Inflammatory macrophage (primary cell): Measurements from ENCODE around the gene CA9.

ENCODE experiments used
- DNase-seq, 2 donors: peaks; one replicate each; pipeline ENCODE4 v3.0.0-alpha.2; 2020 to 2022

Gene CA9

GRCh38 chr9:35717132-35717870 is 43.6 kb downstream of the CA9 start:
- DNase-seq = no peak

DNA sequence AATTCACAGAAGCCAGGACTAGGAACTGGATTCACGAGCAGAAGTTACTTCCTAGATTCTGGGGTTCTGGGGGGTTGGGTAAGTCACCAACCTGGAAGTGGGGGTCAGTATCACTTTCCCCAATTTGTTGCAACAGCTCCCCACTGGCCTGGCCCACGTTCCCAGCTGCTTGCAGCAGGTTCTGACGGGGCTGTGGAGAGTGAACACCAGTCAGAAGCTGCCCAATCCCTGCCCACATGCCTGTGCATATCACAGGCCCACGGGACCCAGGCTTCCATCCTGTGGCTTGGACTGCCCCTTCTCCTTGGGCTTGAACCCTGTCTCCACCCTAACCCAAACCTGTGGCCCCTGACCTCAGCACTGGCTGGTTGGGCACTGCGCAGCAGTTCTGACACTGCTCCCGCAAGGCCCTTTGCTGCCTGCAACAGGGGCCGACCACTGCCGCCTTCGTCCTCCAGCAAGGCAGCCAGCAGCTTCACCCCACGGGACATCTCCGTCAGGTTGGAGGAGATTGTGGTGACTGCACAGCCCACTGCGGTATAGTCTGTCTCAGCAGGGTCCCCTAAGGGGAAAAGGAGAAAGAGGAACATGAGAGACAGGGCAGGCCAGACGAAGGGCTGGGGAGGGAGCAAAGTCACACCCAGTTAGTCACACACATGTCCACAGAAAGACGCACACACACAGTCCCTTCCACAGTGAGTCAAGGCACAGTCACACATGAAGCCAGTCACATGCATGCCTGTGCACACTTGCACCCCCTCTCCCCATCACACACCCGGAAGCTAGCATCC is 45.2 kb downstream of the CA9 start:
- peak; percentile 44 to 82 for DNase-seq

DNA sequence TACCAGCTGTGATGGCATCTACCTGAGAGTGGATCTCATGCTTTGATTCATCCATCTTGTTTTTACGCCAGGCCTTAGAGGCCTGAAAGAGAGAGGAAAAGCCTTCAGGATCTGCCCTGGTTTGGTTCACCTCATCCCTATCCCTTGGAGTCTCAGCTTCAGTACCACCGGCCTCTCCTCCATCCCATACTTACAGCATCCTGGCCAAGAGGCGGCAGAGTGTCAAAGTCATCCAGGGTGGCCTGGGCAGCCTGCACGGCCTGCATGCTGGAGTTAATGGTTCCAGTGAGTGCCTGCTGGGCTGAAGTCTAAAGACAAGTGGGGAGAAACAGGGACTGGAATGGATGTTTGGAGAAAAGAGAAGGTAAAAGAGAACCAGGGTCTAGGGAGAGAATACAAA is 45.8 kb downstream of the CA9 start:
- DNase-seq = no peak

GRCh38 chr9:35723426-35723825 is 49.7 kb downstream of the CA9 start:
- DNase-seq = no peak

DNA sequence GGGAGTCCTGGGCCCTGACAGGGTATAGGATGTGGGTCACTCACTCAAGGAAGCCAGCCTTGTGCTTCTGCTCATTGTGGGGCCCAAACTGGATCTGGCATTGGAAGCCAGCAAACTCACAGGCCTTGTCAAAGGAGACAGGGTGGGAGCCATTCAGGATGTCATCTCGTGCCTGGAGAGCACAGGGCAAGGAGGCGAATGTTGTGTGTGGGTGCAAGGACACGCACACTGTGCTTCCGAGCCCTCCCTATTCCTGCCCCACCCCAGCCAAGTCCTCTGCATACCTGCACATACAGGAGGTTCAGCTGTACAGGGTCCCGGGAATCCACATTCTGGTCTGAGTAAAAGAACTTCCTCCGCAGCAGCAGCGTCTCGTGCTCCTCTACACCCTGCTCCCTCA is 50.2 kb downstream of the CA9 start:
- no peak for DNase-seq

DNA sequence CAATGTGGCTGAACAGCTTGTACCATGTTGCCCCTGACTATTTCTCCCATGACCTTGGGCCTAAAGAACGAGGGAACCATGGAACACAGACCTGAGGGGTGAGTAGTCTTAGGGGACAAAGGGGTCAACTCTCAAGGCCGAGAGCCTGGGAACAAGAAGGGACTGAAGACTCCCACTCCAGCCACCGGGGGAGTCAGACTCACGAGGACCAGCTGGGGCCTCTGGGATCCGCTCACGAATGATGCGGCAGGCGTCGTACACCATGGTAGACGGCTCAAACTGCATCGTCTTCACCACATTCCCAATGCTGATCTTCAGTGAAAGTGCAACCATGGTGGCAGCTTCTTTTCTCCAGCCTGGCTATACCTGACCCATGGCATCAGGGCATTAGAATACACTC is 51.6 kb downstream of the CA9 start:
- no peak for DNase-seq

DNA sequence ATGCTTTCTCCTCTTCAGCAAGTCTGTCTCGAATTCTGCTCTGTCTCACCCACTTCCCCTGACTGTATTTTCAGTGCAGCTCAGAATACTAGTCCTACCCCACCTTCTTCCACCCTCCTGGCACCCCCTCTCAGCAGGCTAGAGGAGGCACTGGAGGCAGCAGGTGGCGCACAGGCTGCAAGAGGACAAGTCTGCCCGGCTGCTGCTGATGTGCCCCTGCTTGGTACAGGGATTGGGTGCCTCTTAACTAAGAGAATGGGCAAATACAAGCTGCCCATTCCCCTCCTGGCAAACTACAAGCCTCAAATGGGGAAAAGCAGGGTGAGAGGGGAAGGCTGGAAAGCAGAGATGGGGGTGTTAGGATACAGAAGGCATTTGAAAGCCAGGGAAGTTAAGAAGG is 53.2 kb downstream of the CA9 start:
- DNase-seq = peak; percentile 14 to 41

GRCh38 chr9:35727676-35728040 is 53.9 kb downstream of the CA9 start:
- DNase-seq = no peak

DNA sequence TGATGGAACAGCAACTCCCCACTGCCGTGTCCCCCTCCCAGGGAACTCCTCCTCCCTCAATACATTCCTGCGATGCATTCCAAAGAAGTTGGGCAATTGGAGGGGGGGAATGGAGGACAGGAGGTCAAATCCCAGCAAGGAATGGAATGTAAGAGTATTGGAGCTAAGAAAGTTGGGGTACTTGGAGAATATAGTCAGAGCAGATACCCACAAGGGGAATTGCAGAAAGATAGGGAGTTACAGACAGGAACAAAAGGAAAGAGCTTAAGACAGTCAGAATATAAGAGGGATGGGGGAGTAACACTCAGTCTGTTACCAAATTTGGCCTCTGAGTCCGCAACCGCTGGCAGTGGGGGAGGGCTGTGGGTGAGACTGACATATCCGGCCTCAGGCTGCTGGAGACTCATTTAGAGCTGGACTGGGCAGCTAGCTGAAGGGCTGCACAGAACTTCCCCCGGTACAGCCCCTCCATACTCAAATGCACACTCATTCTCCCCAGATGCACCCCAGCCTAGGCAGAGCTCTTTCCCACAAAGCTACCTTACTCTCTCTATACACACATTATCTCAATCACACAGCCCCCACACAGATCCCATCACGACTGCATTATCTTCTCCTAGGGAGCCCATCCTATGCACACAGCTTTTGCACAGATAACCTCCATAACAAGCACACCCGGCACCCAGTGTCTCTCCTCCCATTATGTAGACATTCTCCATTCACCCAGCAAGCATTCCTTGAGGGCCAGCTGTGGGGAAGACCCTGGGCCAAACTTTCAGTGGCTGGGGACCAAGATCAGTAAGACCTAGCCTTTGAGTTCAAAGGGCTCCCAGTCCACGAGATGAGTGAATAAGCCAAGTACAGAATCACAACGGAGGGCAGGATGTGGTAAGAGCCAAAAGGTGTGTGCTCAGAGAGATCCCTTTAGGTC is 54.6 kb downstream of the CA9 start:
- peak; percentile 74 to 87 for DNase-seq

- DNase-seq = no peak
These were observed 55.4 kb downstream of the CA9 start for GRCh38 chr9:35729101-35729500.

DNA sequence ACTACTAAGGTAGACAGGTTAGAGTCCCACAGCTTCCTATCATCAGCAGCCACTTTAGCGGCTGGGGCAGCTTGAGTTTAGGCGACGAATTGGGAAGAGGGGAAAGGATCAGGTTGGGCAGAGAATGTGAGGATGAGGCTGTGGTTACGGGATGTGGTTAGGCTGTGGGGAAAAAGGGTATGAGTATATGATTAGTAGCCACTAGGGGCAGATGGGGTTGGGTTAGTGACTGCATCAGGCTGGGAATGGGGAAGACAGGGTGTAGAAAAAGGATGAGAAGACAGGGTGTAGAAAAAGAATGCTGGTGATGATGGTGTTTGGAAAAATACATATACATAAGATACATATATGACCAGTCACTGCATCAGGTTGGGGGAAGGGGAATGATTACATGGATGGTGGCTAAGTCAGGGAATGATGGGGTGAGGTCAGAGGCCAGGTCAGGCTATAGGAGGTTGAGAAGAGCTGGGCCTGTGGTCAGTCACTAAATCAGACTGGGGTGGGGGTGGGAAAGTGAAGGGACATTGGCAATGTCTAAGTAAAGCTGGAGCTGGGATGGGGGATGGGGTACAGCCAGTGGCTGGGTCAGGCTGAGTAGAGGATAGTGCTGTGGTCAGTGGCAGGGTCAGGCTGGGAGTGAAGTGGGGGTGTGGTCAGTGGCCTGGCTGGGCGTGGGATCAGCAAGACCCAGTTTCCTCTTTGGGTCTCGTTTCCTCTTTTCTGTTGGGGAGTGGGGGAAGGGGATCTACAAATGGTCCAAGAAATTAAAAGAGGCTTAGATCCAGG is 56.2 kb downstream of the CA9 start:
- DNase-seq = peak; percentile 84 to 88

- no peak for DNase-seq
These were observed 56.7 kb downstream of the CA9 start for GRCh38 chr9:35730486-35730854.
